Spleen (tissue), 11 donors: ENCODE results near the gene GPR173. TPM values are rescaled to one million over a fixed set of nuclear protein-coding genes. Genes with fewer than 3 reads are reported as not detected.

Experiments used
- DNase-seq: peaks from one replicate; pipeline ENCODE4 v3.0.0-alpha.2; 2020
- H3K27ac ChIP-seq, 8 donors: fragments of 200-600 bp; sonication (generic) in 7 of 8; 1 replicate in 4 of 8; 2 replicates in 4 of 8; pipeline versions ENCODE4 v1.5.0 to v1.8.0; 2016 to 2021; ENCODE audit warnings: inconsistent platforms in 4 of 8, mild to moderate bottlenecking in 4 of 8, moderate library complexity in 1 of 8
- H3K27me3 ChIP-seq, 7 donors: fragments of 200-600 bp; sonication (generic) in 6 of 7; replicated peaks in 1 of 7; 1 replicate in 4 of 7; 2 replicates in 3 of 7; pipeline versions ENCODE4 v1.5.0 to v1.8.0; 2016 to 2021; ENCODE audit warnings: inconsistent platforms in 3 of 7, mild to moderate bottlenecking in 1 of 7
- H3K36me3 ChIP-seq, 6 donors: fragments of 200-600 bp; sonication (generic) in 5 of 6; 1 replicate in 4 of 6; 2 replicates in 2 of 6; pipeline versions ENCODE4 v1.5.0 to v1.8.0; 2016 to 2021; ENCODE audit warnings: inconsistent platforms in 2 of 6
- H3K4me1 ChIP-seq, 6 donors: fragments of 200-600 bp; sonication (generic) in 5 of 6; 1 replicate in 3 of 6; 2 replicates in 3 of 6; pipeline versions ENCODE4 v1.5.0 to v1.8.0; 2016 to 2021; ENCODE audit warnings: inconsistent platforms in 3 of 6
- H3K4me3 ChIP-seq, 8 donors: fragments of 200-600 bp; sonication (generic) in 7 of 8; 1 replicate in 4 of 8; 2 replicates in 4 of 8; pipeline versions ENCODE4 v1.5.0 to v1.8.0; 2016 to 2021; ENCODE audit warnings: inconsistent platforms in 4 of 8, mild to moderate bottlenecking in 4 of 8, moderate library complexity in 2 of 8
- H3K9me3 ChIP-seq, 8 donors: fragments of 200-600 bp; sonication (generic) in 7 of 8; 1 replicate in 4 of 8; 2 replicates in 4 of 8; pipeline versions ENCODE4 v1.5.0 to v1.8.0; 2016 to 2021; ENCODE audit warnings: inconsistent platforms in 4 of 8
- CTCF ChIP-seq, 11 experiments: fragments of 200-600 bp in 7 of 11; fragments of 450-650 bp in 4 of 11; sonication (generic) in 4 of 11; IDR thresholded peaks in 8 of 11; conservative IDR thresholded peaks in 3 of 11; 1 replicate in 7 of 11; 2 replicates in 4 of 11; pipeline versions ENCODE4 v1.4.0 to v1.8.0; 2016 to 2021; ENCODE audit warnings: antibody characterized with exemption in 11 of 11, inconsistent platforms in 4 of 11, mild to moderate bottlenecking in 1 of 11
- POLR2A ChIP-seq, 3 donors: fragments of 450-650 bp; IDR thresholded peaks; one replicate each; pipeline ENCODE4 v1.5.1; 2017; ENCODE audit warnings: antibody characterized with exemption in 3 of 3, mild to moderate bottlenecking in 1 of 3
- POLR2AphosphoS5 ChIP-seq, 3 donors: sonication (generic); formaldehyde crosslinking; IDR thresholded peaks; one replicate each; pipeline ENCODE4 v1.5.1; 2017; ENCODE audit warnings: antibody characterized with exemption in 3 of 3
- WGBS, 5 donors: extraction: QIAGEN DNeasy Blood & Tissue Kit in 3 of 5; methylation state at CpG; one replicate each; pipeline versions ENCODE4 v1.1.5 to v1.1.7; 2013 to 2018; 5-methylcytosine and 5-hydroxymethylcytosine counted together
- intact Hi-C: fragments of 100-400 bp; cut with DNase I; formaldehyde crosslinking; loops from one replicate; pipeline ENCODE4 v1.15.0; 2023; ENCODE audit warnings: low total_unique reads
- polyA plus RNA-seq, 3 donors: library from polyadenylated mRNA; stranded (reverse); fragments of 200-250 nt; gene quantifications; one replicate each; pipeline ENCODE4 v1.2.1, GENCODE V29; 2013
- total RNA-seq, 7 donors: library from RNA; depleted of rRNA in 3 of 7; stranded (reverse); fragments of >200 nt in 3 of 7; fragmentation: NEBNext Ultra II Directional in 4 of 7; extraction: Animal tissue kit (Norgen Biotek cat#: 25700) in 4 of 7; gene quantifications; one replicate each; pipeline versions ENCODE4 v1.1.0 to v1.2.1, GENCODE V29; 2016 to 2021
- donor health status: healthy with polysubstance abuse.
- donor health status: DM: no; HTN: no; CAD: no; lungs with moderate emphysema.
- donor health status: DM: no; HTN: no; CAD: no.
- donor health status: Bipolar disorder and iron deficiency.
- donor health status: healthy.
- donor health status: DM: no; HTN: no; CAD: no.
- donor health status: DM: yes; HTN: yes; CAD: no.

The GPR173 gene
- total and polyA plus RNA-seq, 10 donors, result 0.44 to 4.4 (median 2.0) TPM

- no peak overlapping the region for H3K4me3 ChIP-seq
- TF ChIP-seq CTCF (IDR thresholded peaks at IDR 0.05 in 8 of 11, conservative IDR thresholded peaks at IDR 0.05 in 3 of 11), result no peak
- TF ChIP-seq POLR2A (IDR thresholded peaks at IDR 0.05), result no peak
- TF ChIP-seq POLR2AphosphoS5 (IDR thresholded peaks at IDR 0.05), result no peak
- WGBS, 5 donors, result 84 to 87% (median 84%) methylated on average over 5 of the region's 5 CpGs
- H3K27me3 ChIP-seq, result no peaks in the 10 kb centered on the region
- no peaks in the 10 kb centered on the region for H3K9me3 ChIP-seq
- no peaks in the 10 kb centered on the region for H3K36me3 ChIP-seq
- no peak overlapping the region for H3K27ac ChIP-seq
- intact Hi-C loops, result no loop called here
- no peaks in the 10 kb centered on the region for H3K4me1 ChIP-seq
- DNase-seq, result no peak
Observed at GRCh38 chrX:53056292-53056691, 7.7 kb downstream of the GPR173 start.

- intact Hi-C loops, result no loop called here
- no peak overlapping the region for H3K4me3 ChIP-seq
- no peak for TF ChIP-seq POLR2A (IDR thresholded peaks at IDR 0.05)
- no peak for TF ChIP-seq CTCF (IDR thresholded peaks at IDR 0.05 in 8 of 11, conservative IDR thresholded peaks at IDR 0.05 in 3 of 11)
- no peak for TF ChIP-seq POLR2AphosphoS5 (IDR thresholded peaks at IDR 0.05)
- DNase-seq, result no peak
- WGBS, 5 donors, result 56 to 94% (median 67%) methylated on average over 1 of the region's 1 CpG
- no peaks in the 10 kb centered on the region for H3K4me1 ChIP-seq
- H3K27me3 ChIP-seq, result peaks cover 0 to 13% (median 0%) of the 10 kb centered on the region in 7 donors
- H3K36me3 ChIP-seq, result no peaks in the 10 kb centered on the region
- no peak overlapping the region for H3K27ac ChIP-seq
- H3K9me3 ChIP-seq, result no peaks in the 10 kb centered on the region
Observed at GRCh38 chrX:53065104-53065503, 16.5 kb downstream of the GPR173 start.

GRCh38 chrX:53071064-53071463 is 22.5 kb downstream of the GPR173 start:
- TF ChIP-seq POLR2AphosphoS5 (IDR thresholded peaks at IDR 0.05), result no peak
- TF ChIP-seq CTCF (IDR thresholded peaks at IDR 0.05 in 8 of 11, conservative IDR thresholded peaks at IDR 0.05 in 3 of 11), result no peak
- no peak for TF ChIP-seq POLR2A (IDR thresholded peaks at IDR 0.05)
- DNase-seq, result no peak
- intact Hi-C loops, result no loop called here
- Histone ChIP-seq H3K27me3 (peaks cover 0 to 6% (median 0%) of the 10 kb centered on the region in 7 donors), H3K36me3 (no peaks in the 10 kb centered on the region), H3K9me3 (no peaks in the 10 kb centered on the region), H3K27ac (peak overlapping the region in 2 of 8 donors; percentile 76 to 78), H3K4me1 (peaks cover 0 to 11% (median 4%) of the 10 kb centered on the region in 6 donors), H3K4me3 (no peak overlapping the region)
- WGBS, 5 donors, result 73 to 93% (median 84%) methylated on average over 10 of the region's 10 CpGs

- TF ChIP-seq CTCF (IDR thresholded peaks at IDR 0.05 in 8 of 11, conservative IDR thresholded peaks at IDR 0.05 in 3 of 11) (peak; percentile 56 to 82 (median 71)), POLR2AphosphoS5 (IDR thresholded peaks at IDR 0.05) (peak; percentile 81 to 93 (median 87)), POLR2A (IDR thresholded peaks at IDR 0.05) (no peak)
- H3K27me3 ChIP-seq, result peaks cover 0 to 6% (median 0%) of the 10 kb centered on the region in 7 donors
- 1 to 17% (median 4%) methylated on average over 7 to 31 of the region's 31 CpGs for WGBS, 5 donors
- H3K4me1 ChIP-seq, result peaks cover 0 to 11% (median 4%) of the 10 kb centered on the region in 6 donors
- peak overlapping the region; percentile 9 to 66 (median 34) for H3K4me3 ChIP-seq
- peak; percentile 92 for DNase-seq
- H3K9me3 ChIP-seq, result no peaks in the 10 kb centered on the region
- peak overlapping the region in 6 of 8 donors; percentile 7 to 83 (median 77) for H3K27ac ChIP-seq
- no peaks in the 10 kb centered on the region for H3K36me3 ChIP-seq
- intact Hi-C loops, result no loop called here
Observed at GRCh38 chrX:53071604-53072417, 23.2 kb downstream of the GPR173 start.
